ENCODE measurements around the gene HOXC6. TPM values are rescaled to one million over a fixed set of nuclear protein-coding genes. Genes with fewer than 3 reads are reported as not detected.
A peak's percentile ranks its signal among the peaks of the same experiment; 100 is the strongest.

Gene HOXC6
- total and polyA plus RNA-seq, 2 experiments from 2014 or later = not detected

DNA sequence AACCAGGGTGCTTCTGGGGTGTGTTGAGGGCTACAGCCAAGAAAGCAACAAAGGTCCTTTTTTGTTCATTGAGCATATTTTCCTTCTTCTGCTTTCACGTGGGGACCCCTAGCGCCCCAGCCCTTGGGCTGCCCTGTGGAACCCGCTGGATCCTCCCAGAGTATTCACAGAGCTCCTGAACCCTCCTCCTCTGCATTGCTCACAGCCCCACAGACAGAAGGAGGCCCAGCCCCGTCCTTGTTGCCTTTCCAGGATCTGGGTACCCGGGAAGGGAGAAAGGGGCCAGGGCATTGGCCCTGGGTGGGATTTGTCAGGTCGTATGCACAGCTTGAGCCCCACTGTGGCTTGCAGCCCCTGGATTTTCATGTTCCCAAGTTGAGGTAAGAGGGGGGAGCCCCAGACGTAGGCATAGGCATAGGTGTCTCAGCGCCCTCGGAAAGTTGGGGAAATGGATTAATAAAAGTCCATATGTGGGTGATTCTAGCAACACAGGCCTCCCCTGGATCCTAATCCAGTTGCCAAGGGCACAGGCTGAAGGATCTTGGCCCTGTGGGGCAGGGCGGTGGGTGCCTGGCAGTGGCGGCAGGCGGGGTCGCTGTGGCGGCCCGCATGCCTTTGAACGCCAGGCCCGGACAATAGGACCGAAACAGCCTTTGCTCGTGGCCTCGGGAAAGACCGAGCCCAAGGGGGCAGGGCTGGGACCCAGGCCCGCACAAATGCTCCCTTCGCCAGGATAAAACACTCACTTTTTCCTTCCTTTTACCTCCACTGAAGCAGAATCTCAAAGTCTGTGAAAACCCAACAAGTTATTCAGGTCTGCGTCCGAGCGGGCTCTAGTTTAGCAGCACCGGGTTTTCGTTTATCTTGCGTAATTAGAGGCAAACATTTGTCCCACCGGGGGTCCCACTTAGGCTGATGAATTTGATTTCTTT is 46.3 kb upstream of the HOXC6 start:
- Mint-ChIP-seq H3K27ac (no peak overlapping the region), H3K27me3 (ENCODE audit: insufficient read depth, low read depth, poor library complexity) (peaks cover 100% of the 10 kb centered on the region)
- peak; percentile 8 for ATAC-seq

More for the DNA sequence above, 46.3 kb upstream of the HOXC6 start:
- DNase-seq (ENCODE audit: low spot score) = peak; percentile 64
- Histone ChIP-seq H3K4me3 (no peak overlapping the region), H3K4me2 (peak overlapping the region; percentile 12), H2AFZ (no peak overlapping the region), H3K27me3 (ENCODE audit: insufficient read depth) (peaks cover 98% of the 10 kb centered on the region), H3F3A (replicated peaks; ENCODE audit: low read depth) (peaks cover 45% of the 10 kb centered on the region), H3K36me3 (ENCODE audit: insufficient read depth) (no peaks in the 10 kb centered on the region), H3K27ac (ENCODE audit: low read depth) (no peak overlapping the region), H3K79me2 (replicated peaks; ENCODE audit: insufficient read depth) (no peaks in the 10 kb centered on the region), H3K4me1 (ENCODE audit: insufficient read depth) (peaks cover 61% of the 10 kb centered on the region), H3K9me2 (ENCODE audit: insufficient read depth) (no peaks in the 10 kb centered on the region), H4K20me1 (replicated peaks; ENCODE audit: insufficient read depth) (peaks cover 36% of the 10 kb centered on the region)
- H3K36me3 Mint-ChIP-seq (ENCODE audit: low read depth) = no peaks in the 10 kb centered on the region; the same call in 2 of the 3 replicates
- TF ChIP-seq, protein P1, sequence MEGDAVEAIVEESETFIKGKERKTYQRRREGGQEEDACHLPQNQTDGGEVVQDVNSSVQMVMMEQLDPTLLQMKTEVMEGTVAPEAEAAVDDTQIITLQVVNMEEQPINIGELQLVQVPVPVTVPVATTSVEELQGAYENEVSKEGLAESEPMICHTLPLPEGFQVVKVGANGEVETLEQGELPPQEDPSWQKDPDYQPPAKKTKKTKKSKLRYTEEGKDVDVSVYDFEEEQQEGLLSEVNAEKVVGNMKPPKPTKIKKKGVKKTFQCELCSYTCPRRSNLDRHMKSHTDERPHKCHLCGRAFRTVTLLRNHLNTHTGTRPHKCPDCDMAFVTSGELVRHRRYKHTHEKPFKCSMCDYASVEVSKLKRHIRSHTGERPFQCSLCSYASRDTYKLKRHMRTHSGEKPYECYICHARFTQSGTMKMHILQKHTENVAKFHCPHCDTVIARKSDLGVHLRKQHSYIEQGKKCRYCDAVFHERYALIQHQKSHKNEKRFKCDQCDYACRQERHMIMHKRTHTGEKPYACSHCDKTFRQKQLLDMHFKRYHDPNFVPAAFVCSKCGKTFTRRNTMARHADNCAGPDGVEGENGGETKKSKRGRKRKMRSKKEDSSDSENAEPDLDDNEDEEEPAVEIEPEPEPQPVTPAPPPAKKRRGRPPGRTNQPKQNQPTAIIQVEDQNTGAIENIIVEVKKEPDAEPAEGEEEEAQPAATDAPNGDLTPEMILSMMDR (conservative IDR thresholded peaks at IDR 0.05; ENCODE audit: low read depth in 2 of 2) = 0 out of 4 replicates have a peak, but pooled peaks of 1 of the 2 experiments have one; percentile 5
- TF ChIP-seq EZH2phosphoT487 (IDR thresholded peaks at IDR 0.05; ENCODE audit: unreplicated experiment) (peak; percentile 84), STAT1 (IDR thresholded peaks at IDR 0.05; ENCODE audit: unreplicated experiment) (no peak), CREB1 (CRISPR knock-in tag; IDR thresholded peaks at IDR 0.05; ENCODE audit: low read depth) (no peak), POLR2AphosphoS5 (IDR thresholded peaks at IDR 0.05; ENCODE audit: low read depth) (no peak), JUNB (IDR thresholded peaks at IDR 0.05; ENCODE audit: unreplicated experiment) (no peak), ZNF114 (CRISPR knock-in tag; IDR thresholded peaks at IDR 0.05) (no peak), ZNF331 (CRISPR knock-in tag; IDR thresholded peaks at IDR 0.05; ENCODE audit: low read depth) (no peak), EZH2 (IDR thresholded peaks at IDR 0.05; ENCODE audit: low read depth, unreplicated experiment) (peak; percentile 98), NANOG (IDR thresholded peaks at IDR 0.05; ENCODE audit: borderline replicate concordance) (no peak)
- TF ChIP-seq, protein P2, sequence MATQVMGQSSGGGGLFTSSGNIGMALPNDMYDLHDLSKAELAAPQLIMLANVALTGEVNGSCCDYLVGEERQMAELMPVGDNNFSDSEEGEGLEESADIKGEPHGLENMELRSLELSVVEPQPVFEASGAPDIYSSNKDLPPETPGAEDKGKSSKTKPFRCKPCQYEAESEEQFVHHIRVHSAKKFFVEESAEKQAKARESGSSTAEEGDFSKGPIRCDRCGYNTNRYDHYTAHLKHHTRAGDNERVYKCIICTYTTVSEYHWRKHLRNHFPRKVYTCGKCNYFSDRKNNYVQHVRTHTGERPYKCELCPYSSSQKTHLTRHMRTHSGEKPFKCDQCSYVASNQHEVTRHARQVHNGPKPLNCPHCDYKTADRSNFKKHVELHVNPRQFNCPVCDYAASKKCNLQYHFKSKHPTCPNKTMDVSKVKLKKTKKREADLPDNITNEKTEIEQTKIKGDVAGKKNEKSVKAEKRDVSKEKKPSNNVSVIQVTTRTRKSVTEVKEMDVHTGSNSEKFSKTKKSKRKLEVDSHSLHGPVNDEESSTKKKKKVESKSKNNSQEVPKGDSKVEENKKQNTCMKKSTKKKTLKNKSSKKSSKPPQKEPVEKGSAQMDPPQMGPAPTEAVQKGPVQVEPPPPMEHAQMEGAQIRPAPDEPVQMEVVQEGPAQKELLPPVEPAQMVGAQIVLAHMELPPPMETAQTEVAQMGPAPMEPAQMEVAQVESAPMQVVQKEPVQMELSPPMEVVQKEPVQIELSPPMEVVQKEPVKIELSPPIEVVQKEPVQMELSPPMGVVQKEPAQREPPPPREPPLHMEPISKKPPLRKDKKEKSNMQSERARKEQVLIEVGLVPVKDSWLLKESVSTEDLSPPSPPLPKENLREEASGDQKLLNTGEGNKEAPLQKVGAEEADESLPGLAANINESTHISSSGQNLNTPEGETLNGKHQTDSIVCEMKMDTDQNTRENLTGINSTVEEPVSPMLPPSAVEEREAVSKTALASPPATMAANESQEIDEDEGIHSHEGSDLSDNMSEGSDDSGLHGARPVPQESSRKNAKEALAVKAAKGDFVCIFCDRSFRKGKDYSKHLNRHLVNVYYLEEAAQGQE (IDR thresholded peaks at IDR 0.05; ENCODE audit: unreplicated experiment) = no peak
- TF ChIP-seq, protein P3, sequence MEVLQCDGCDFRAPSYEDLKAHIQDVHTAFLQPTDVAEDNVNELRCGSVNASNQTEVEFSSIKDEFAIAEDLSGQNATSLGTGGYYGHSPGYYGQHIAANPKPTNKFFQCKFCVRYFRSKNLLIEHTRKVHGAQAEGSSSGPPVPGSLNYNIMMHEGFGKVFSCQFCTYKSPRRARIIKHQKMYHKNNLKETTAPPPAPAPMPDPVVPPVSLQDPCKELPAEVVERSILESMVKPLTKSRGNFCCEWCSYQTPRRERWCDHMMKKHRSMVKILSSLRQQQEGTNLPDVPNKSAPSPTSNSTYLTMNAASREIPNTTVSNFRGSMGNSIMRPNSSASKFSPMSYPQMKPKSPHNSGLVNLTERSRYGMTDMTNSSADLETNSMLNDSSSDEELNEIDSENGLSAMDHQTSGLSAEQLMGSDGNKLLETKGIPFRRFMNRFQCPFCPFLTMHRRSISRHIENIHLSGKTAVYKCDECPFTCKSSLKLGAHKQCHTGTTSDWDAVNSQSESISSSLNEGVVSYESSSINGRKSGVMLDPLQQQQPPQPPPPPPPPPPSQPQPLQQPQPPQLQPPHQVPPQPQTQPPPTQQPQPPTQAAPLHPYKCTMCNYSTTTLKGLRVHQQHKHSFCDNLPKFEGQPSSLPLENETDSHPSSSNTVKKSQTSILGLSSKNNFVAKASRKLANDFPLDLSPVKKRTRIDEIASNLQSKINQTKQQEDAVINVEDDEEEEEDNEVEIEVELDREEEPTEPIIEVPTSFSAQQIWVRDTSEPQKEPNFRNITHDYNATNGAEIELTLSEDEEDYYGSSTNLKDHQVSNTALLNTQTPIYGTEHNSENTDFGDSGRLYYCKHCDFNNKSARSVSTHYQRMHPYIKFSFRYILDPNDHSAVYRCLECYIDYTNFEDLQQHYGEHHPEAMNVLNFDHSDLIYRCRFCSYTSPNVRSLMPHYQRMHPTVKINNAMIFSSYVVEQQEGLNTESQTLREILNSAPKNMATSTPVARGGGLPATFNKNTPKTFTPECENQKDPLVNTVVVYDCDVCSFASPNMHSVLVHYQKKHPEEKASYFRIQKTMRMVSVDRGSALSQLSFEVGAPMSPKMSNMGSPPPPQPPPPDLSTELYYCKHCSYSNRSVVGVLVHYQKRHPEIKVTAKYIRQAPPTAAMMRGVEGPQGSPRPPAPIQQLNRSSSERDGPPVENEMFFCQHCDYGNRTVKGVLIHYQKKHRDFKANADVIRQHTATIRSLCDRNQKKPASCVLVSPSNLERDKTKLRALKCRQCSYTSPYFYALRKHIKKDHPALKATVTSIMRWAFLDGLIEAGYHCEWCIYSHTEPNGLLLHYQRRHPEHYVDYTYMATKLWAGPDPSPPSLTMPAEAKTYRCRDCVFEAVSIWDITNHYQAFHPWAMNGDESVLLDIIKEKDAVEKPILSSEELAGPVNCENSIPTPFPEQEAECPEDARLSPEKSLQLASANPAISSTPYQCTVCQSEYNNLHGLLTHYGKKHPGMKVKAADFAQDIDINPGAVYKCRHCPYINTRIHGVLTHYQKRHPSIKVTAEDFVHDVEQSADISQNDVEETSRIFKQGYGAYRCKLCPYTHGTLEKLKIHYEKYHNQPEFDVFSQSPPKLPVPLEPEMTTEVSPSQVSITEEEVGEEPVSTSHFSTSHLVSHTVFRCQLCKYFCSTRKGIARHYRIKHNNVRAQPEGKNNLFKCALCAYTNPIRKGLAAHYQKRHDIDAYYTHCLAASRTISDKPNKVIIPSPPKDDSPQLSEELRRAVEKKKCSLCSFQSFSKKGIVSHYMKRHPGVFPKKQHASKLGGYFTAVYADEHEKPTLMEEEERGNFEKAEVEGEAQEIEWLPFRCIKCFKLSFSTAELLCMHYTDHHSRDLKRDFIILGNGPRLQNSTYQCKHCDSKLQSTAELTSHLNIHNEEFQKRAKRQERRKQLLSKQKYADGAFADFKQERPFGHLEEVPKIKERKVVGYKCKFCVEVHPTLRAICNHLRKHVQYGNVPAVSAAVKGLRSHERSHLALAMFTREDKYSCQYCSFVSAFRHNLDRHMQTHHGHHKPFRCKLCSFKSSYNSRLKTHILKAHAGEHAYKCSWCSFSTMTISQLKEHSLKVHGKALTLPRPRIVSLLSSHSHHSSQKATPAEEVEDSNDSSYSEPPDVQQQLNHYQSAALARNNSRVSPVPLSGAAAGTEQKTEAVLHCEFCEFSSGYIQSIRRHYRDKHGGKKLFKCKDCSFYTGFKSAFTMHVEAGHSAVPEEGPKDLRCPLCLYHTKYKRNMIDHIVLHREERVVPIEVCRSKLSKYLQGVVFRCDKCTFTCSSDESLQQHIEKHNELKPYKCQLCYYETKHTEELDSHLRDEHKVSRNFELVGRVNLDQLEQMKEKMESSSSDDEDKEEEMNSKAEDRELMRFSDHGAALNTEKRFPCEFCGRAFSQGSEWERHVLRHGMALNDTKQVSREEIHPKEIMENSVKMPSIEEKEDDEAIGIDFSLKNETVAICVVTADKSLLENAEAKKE (CRISPR knock-in tag; IDR thresholded peaks at IDR 0.05) = no peak
- TF ChIP-seq, protein P4, sequence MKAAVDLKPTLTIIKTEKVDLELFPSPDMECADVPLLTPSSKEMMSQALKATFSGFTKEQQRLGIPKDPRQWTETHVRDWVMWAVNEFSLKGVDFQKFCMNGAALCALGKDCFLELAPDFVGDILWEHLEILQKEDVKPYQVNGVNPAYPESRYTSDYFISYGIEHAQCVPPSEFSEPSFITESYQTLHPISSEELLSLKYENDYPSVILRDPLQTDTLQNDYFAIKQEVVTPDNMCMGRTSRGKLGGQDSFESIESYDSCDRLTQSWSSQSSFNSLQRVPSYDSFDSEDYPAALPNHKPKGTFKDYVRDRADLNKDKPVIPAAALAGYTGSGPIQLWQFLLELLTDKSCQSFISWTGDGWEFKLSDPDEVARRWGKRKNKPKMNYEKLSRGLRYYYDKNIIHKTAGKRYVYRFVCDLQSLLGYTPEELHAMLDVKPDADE (IDR thresholded peaks at IDR 0.05) = no peak
- peaks cover 34% of the 10 kb centered on the region for H3K4me1 Mint-ChIP-seq
- H3K4me3 Mint-ChIP-seq = no peak overlapping the region
- peaks cover 1% of the 10 kb centered on the region; the same call in 2 of the 3 replicates for H3K9me3 Mint-ChIP-seq

All from GM23338 (cell line).